ENCODE measurements around the gene CHCHD6. TPM values are rescaled to one million over a fixed set of nuclear protein-coding genes. Genes with fewer than 3 reads are reported as not detected.

Gene CHCHD6
- total and polyA plus RNA-seq, 2 of the 4 experiments (the other 2 are of a cell fraction): 18.8 to 28.9 TPM

DNA sequence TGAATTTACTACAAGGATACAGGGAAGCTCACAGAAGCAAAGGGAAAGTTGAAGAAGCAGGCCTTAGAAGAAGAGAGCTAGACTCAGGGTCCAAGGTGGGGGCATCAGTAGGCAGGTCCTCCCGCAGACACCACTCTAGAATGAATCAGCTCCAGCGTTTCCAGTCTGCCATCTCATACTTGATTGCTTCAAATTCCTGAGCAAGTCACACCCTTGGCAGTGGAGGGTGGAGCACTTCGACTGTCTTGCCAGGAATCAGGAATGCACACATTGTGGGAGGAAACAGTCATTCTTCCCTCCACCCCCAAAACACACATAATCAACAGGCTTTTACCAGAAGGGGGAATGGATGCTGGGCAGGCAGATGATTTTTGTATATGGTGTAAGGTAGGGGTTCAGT, 78.5 kb downstream of the CHCHD6 start:
- in situ Hi-C loops (cut with MboI; ENCODE audit: low sequenced_read_pairs): no loop called here
- no peak overlapping the region for H3K4me3 ChIP-seq (ENCODE audit: insufficient read depth, low read depth, low read length)
- peak overlapping the region; percentile 48; the same call in 1 of the 2 replicates for H3K4me2 ChIP-seq (ENCODE audit: low read depth, low read length)
- no TSS peak for BruUV-seq (replicated peaks)
- ChIA-PET POLR2A (ENCODE audit: unreplicated experiment) (no interaction called here), CTCF (interaction anchor here (0.7 to 1.2 kb wide), 2 partner anchors 27 to 200 kb away, joined by 3 to 6 read pairs; partner anchors contain the start of gene PLXNA1)
- no peaks in the 10 kb centered on the region for H3K36me3 ChIP-seq (ENCODE audit: control insufficient read depth, insufficient read depth, low read length)
- H4K91ac ChIP-seq (ENCODE audit: insufficient read depth, low read depth, low read length): peak overlapping the region; percentile 54
- peak overlapping the region; percentile 72 for H3K23ac ChIP-seq (ENCODE audit: low read depth, low read length)
- H3K9me3 ChIP-seq (ENCODE audit: control insufficient read depth, insufficient read depth, low read length): no peaks in the 10 kb centered on the region
- H3K18ac ChIP-seq (ENCODE audit: low read depth, low read length): peak overlapping the region; percentile 46
- peak overlapping the region; percentile 38 for H3K14ac ChIP-seq (replicated peaks; ENCODE audit: low read depth, low read length)
- H4K5ac ChIP-seq (ENCODE audit: low read depth, low read length): peak overlapping the region; percentile 40; the same call in 1 of the 2 replicates
- ATAC-seq (ENCODE audit: low read depth): peak; percentile 75
- peak overlapping the region; percentile 2 to 84; a peak in 2 of 4 replicates for H4K8ac ChIP-seq (ENCODE audit: low read depth in 2 of 2, low read length in 2 of 2)
- peaks cover 13% of the 10 kb centered on the region for H3K9me1 ChIP-seq (ENCODE audit: insufficient read depth, low read length)
- dilution Hi-C loops (cut with HindIII; ENCODE audit: low sequenced_read_pairs, unreplicated experiment): no loop called here
- DNase-seq: peak; percentile 87
- peak overlapping the region; percentile 86 for H2BK20ac ChIP-seq (ENCODE audit: low read depth, low read length)
- no peaks in the 10 kb centered on the region for H3K27me3 ChIP-seq (ENCODE audit: control insufficient read depth, insufficient read depth, low read length)
- H2AFZ ChIP-seq (replicated peaks; ENCODE audit: low read length, poor library complexity): peak overlapping the region; percentile 74
- peaks cover 13% of the 10 kb centered on the region for H3K4me1 ChIP-seq (ENCODE audit: control insufficient read depth, insufficient read depth, low read length)
- intact Hi-C loops (cut with micrococcal nuclease): no loop called here
- TF ChIP-seq, protein P1, sequence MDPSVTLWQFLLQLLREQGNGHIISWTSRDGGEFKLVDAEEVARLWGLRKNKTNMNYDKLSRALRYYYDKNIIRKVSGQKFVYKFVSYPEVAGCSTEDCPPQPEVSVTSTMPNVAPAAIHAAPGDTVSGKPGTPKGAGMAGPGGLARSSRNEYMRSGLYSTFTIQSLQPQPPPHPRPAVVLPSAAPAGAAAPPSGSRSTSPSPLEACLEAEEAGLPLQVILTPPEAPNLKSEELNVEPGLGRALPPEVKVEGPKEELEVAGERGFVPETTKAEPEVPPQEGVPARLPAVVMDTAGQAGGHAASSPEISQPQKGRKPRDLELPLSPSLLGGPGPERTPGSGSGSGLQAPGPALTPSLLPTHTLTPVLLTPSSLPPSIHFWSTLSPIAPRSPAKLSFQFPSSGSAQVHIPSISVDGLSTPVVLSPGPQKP (IDR thresholded peaks at IDR 0.05; ENCODE audit: borderline replicate concordance, low read depth, low read length): no peak
- no peak for TF ChIP-seq RCOR1 (IDR thresholded peaks at IDR 0.05; ENCODE audit: insufficient replicate concordance, low read length)
- TF ChIP-seq RAD21 (IDR thresholded peaks at IDR 0.05; ENCODE audit: low read length): 0 out of 2 replicates have a peak, but pooled peaks have one; percentile 2
- TF ChIP-seq RFX5 (IDR thresholded peaks at IDR 0.05; ENCODE audit: low read depth, low read length): no peak
- no peak; the same call in 1 of the 2 replicates for TF ChIP-seq BHLHE40 (IDR thresholded peaks at IDR 0.05; ENCODE audit: low read depth, low read length)
- TF ChIP-seq MAFK (IDR thresholded peaks at IDR 0.05; ENCODE audit: low read depth, low read length): no peak
- no peak for TF ChIP-seq CHD1 (IDR thresholded peaks at IDR 0.05; ENCODE audit: low read depth, low read length)
- H2BK120ac ChIP-seq (ENCODE audit: low read depth, low read length): peak overlapping the region; percentile 80
- H3K56ac ChIP-seq (ENCODE audit: extremely low read depth, insufficient read depth, low read length): peak overlapping the region; percentile 58; the same call in 1 of the 2 replicates
- H2AK9ac ChIP-seq (replicated peaks; ENCODE audit: low read depth, low read length, poor library complexity): peak overlapping the region; percentile 96
- H3K4ac ChIP-seq (ENCODE audit: low read depth, low read length): peak overlapping the region; percentile 80
- no CpG with 5 or more reads among the region's 3 CpGs for WGBS, 2 experiments (ENCODE audit: extremely low coverage in 2 of 2, insufficient read length in 1 of 2)
- peak overlapping the region; percentile 91 for H2BK5ac ChIP-seq (ENCODE audit: low read depth, low read length, poor library complexity, severe bottlenecking)
- H2BK15ac ChIP-seq (ENCODE audit: low read depth, low read length): 0 out of 3 replicates have a peak overlapping the region, but pooled peaks have one; percentile 3
- H4K20me1 ChIP-seq (ENCODE audit: insufficient read depth, low read length): peaks cover 5% of the 10 kb centered on the region; the same call in 1 of the 2 replicates
- H2AK5ac ChIP-seq (ENCODE audit: low read depth, low read length): peak overlapping the region; percentile 82
- H3K79me1 ChIP-seq (ENCODE audit: low read depth in 1 of 2, low read length in 2 of 2): peaks cover 8 to 9% of the 10 kb centered on the region in 2 experiments; a peak in 2 of 4 replicates
- peak overlapping the region; percentile 74 for H3K27ac ChIP-seq (ENCODE audit: insufficient read depth, low read length)
- 0 out of 2 replicates have a peak overlapping the region, but pooled peaks have one; percentile 1 for H3K9ac ChIP-seq (ENCODE audit: low read depth, low read length)

All from IMR-90 (cell line).